Measurements from ENCODE around the gene SCGB1C1. TPM values are rescaled to one million over a fixed set of nuclear protein-coding genes. Genes with fewer than 3 reads are reported as not detected.
"Not testable (repeated sequence)": the region's sequence is repeated elsewhere in the genome, so short reads cannot be mapped to it uniquely, and the experiment has no call there.

The SCGB1C1 gene
- not detected for total RNA-seq
- long read RNA-seq, result 0 reads

GRCh38 chr11:192674-193128, at the start of gene SCGB1C1:
Gene SCGB1C1, plus strand, starts transcription at chr11:193078. Its CDS starts 22 bp downstream, at chr11:193100.
- ATAC-seq (ENCODE audit: poor library complexity); intact Hi-C loops (cut with DNase I); DNase-seq: not testable (repeated sequence)

- DNase-seq; ATAC-seq (ENCODE audit: poor library complexity); intact Hi-C loops (cut with DNase I): not testable (repeated sequence)
Measured at GRCh38 chr11:180242-180641, 12.6 kb upstream of the SCGB1C1 start.

- peak; percentile 44 for DNase-seq
- ATAC-seq (ENCODE audit: poor library complexity), result peak; percentile 62
- intact Hi-C loops (cut with DNase I), result not testable (repeated sequence)
Measured at GRCh38 chr11:189200-189783, 3.6 kb upstream of the SCGB1C1 start.

GRCh38 chr11:189843-190311, 3.0 kb upstream of the SCGB1C1 start:
- intact Hi-C loops (cut with DNase I), result not testable (repeated sequence)
- peak; percentile 64 for ATAC-seq (ENCODE audit: poor library complexity)
- peak; percentile 46 for DNase-seq

- intact Hi-C loops (cut with DNase I); DNase-seq; ATAC-seq (ENCODE audit: poor library complexity): not testable (repeated sequence)
Measured at GRCh38 chr11:190546-190945, 2.3 kb upstream of the SCGB1C1 start.

GRCh38 chr11:191490-192478, 1.1 kb upstream of the SCGB1C1 start:
- DNase-seq (peak; percentile 43), ATAC-seq (ENCODE audit: poor library complexity) (peak; percentile 70)
- intact Hi-C loops (cut with DNase I), result not testable (repeated sequence)

- peak; percentile 30 for DNase-seq
- ATAC-seq (ENCODE audit: poor library complexity); intact Hi-C loops (cut with DNase I): not testable (repeated sequence)
Measured at GRCh38 chr11:193481-193880, 603 bp downstream of the SCGB1C1 start.

- intact Hi-C loops (cut with DNase I), result no loop called here
- peak; percentile 23 for DNase-seq
- ATAC-seq (ENCODE audit: poor library complexity), result no peak
Measured at GRCh38 chr11:196786-197731, 4.2 kb downstream of the SCGB1C1 start.

- ATAC-seq (ENCODE audit: poor library complexity), result no peak
- intact Hi-C loops (cut with DNase I), result no loop called here
- DNase-seq, result peak; percentile 28
Measured at GRCh38 chr11:197741-198235, 4.9 kb downstream of the SCGB1C1 start.

- ATAC-seq (ENCODE audit: poor library complexity) (no peak), DNase-seq (peak; percentile 32)
- intact Hi-C loops (cut with DNase I), result no loop called here
Measured at GRCh38 chr11:198236-198806, 5.4 kb downstream of the SCGB1C1 start.

GRCh38 chr11:199004-199581, 6.2 kb downstream of the SCGB1C1 start:
- DNase-seq, result peak; percentile 37
- intact Hi-C loops (cut with DNase I), result no loop called here
- ATAC-seq (ENCODE audit: poor library complexity), result no peak

- DNase-seq (no peak), ATAC-seq (ENCODE audit: poor library complexity) (no peak)
- intact Hi-C loops (cut with DNase I), result loop anchor here (10.0 kb wide), 1 partner anchor 315 kb away; no protein-coding TSS in a partner anchor
Measured at GRCh38 chr11:199782-200181, 6.9 kb downstream of the SCGB1C1 start.

- intact Hi-C loops (cut with DNase I), result loop anchor here (10.0 kb wide), 1 partner anchor 314 kb away; no protein-coding TSS in a partner anchor
- peak; percentile 35 for DNase-seq
- no peak for ATAC-seq (ENCODE audit: poor library complexity)
Measured at GRCh38 chr11:200224-201003, 7.5 kb downstream of the SCGB1C1 start.

- no peak for ATAC-seq (ENCODE audit: poor library complexity)
- intact Hi-C loops (cut with DNase I), result loop anchor here (10.0 kb wide), 1 partner anchor 313 kb away; no protein-coding TSS in a partner anchor
- DNase-seq, result peak; percentile 13
Measured at GRCh38 chr11:201966-202365, 9.1 kb downstream of the SCGB1C1 start.

GRCh38 chr11:202490-202889, 9.6 kb downstream of the SCGB1C1 start:
- ATAC-seq (ENCODE audit: poor library complexity) (no peak), DNase-seq (peak; percentile 17)
- intact Hi-C loops (cut with DNase I), result loop anchor here (10.0 kb wide), 1 partner anchor 312 kb away; no protein-coding TSS in a partner anchor

Data from Right ventricle myocardium superior (tissue), 1 donor.